HG03378 (cell line): ENCODE measurements around the gene SLC6A12.
"Not testable (repeated sequence)": the region's sequence is repeated elsewhere in the genome, so short reads cannot be mapped to it uniquely, and the experiment has no call there.

Experiments used
- ATAC-seq: cut with Tn5 transposase; IDR thresholded peaks from one replicate; pipeline ENCODE4 v1.9.1; 2021; ENCODE audit warnings: mild to moderate bottlenecking, moderate library complexity; ENCODE audit not compliant: unreplicated experiment

Gene SLC6A12

DNA sequence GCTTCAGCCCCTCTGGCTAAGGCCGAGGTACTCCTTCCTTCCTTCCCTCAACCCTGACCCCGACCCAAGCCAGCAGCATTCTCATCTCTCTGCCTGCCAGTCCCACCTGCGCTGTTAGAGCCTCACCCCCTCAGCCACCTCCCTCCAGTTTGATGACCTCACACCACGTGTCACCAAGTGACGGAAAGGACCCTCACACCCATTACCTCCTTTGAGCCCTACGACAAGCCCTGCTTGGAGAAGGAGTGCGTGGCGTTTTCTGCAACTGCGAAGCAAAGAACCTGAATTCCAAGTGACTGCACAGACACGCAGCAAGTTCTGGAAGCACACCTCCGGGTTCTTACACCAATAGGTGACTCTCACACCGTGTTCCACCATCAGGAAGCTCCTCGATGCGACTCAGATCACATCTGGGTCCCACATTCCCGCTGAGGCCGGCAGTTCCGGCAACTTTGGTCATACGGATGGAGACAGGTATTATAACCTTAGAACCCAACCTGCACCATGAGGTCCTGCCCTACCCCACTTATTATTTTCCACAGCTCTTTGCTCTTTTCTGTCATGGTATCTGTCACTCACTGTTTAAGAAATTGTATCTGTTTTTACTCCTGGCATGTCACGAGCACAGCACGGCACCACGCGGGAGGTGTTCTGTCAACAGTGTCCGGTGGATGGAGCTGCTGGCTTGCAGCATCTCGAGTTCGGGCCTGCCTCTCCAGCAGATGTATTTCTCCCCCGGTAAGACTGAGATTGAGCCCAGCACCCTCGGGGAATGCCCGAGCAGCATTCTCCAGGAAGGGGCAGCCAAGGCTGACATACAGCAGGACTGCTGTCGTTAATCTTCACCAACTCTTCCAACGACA is 5.0 kb upstream of the SLC6A12 start:
- ATAC-seq: no peak

DNA sequence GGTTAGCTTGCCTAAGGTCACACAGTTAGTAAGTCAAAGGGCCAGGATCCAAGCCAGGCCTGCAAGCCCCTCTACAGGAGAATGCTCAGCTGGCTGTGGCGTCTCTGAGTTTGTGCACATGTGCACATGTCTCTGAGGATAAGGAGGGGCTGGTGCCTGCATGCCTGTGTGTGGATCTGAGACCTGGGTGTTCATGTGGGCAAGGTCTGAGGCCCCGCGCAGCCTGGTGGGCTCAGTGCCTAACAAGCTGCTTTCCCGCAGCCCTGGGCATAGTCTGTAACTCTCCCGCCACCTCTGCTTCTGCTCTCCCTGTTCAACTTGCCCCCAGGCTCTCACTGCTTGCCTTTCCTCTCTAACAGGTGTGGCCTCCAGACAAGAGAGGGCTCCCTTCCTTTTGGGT is 4.3 kb upstream of the SLC6A12 start:
- ATAC-seq: no peak

DNA sequence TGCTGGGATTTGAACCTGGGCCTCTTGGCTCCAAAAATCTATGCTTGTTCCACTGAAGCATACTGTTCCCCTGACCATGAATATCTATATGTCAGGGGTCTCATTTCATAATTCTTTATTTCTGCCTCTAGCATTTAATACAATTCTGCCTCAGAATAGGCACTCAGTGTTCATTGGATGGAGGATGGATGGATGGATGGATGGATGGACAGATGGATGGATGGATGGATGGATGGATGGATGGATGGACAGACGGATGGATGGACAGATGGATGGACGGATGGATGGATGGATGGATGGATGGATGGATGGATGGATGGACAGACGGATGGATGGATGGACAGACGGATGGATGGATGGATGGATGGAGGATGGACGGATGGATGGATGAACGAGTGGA is 3.1 kb upstream of the SLC6A12 start:
- not testable (repeated sequence) for ATAC-seq

DNA sequence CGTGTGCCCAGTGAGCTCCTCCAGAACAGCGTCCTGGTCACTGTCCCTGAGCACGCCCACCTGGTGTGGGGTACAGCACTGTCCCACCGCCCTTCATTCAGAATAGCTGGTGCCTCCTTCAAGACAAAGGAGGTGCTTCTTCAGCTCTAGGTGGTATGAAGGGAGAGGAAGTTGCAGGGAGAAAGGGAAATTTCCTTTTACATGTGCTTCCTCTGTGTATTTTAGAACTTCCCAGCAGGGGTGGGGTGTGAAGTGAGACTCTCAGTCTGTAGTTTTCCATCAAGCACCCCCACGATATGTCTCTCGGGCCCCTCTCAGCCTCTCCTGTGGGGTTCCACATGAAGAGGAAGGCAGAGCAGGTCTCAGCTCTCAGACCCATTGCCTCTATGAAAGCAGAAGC is 1.2 kb upstream of the SLC6A12 start:
- ATAC-seq: no peak

DNA sequence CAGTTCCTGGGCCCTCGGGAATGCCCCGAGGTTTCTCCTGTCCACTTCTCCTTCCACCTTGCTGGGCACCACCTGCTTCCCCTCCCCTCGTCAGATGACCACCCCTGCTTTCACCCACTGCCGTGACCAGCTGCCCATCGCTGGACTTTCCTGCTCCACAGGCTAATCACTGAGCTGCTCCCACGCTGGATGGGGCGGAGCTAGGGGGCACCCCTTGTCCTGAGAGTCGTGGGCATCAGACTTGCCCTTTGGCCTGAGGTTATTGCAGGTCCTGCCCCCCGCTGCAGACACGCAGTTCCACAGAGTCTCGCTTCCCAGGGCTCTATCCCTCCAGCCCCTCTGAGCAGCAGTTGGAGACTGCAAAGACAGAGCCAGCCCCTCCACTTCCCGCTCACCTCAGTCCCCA is 427 bp downstream of the SLC6A12 start:
- ATAC-seq: no peak

DNA sequence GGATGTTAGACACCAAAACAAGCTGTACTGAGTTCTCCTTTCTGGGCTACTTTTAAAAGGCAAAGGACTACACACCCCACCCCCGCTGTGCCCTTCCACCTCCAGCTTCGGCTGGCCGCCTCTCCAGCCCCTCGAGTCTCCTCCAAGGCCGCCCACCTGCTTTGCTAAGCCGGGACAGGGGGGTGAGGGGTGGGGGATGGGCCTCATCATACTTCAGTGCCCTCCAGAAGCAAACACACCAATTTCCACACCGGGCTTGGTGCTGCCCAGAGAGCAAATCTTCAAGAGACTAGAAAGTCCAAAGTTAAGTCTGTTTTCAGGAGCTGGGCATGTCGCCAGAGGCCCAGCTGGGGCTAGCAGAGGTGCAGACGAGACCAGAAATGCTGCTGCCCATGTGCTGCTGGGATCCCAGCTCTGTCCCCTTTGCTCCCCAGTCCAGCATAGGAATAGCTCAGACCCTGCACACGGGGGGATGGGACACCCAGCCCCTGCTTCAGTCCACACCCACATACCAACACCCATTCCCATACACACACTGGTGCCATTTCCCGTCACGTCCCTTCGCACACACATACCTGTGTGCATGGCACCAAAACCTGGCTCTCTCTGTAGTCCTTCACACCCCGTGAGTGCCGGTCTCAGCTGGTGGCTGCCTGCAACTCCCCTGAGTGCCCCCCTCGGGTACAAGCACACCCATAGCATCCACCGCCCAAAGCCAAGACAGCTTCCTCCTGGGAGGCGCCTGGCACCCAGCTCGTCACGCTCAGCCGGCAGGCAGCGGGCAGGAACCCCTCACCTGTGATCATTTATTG is 1.0 kb downstream of the SLC6A12 start:
- ATAC-seq: no peak

DNA sequence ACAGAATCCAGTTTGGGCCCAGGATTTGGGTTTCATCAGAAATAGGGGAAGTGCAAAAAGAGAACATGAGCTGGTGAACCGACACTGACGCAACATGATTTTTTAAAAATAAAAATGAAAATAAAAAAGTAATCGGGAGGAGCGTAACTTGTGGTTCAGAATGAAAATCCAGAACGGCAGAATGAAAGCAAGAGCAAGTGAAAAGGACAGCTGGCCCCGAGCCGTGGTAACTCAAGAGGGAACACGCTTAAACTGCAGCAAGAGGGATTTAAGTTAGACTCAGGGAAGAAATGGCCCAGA is 1.6 kb downstream of the SLC6A12 start:
- no peak for ATAC-seq

DNA sequence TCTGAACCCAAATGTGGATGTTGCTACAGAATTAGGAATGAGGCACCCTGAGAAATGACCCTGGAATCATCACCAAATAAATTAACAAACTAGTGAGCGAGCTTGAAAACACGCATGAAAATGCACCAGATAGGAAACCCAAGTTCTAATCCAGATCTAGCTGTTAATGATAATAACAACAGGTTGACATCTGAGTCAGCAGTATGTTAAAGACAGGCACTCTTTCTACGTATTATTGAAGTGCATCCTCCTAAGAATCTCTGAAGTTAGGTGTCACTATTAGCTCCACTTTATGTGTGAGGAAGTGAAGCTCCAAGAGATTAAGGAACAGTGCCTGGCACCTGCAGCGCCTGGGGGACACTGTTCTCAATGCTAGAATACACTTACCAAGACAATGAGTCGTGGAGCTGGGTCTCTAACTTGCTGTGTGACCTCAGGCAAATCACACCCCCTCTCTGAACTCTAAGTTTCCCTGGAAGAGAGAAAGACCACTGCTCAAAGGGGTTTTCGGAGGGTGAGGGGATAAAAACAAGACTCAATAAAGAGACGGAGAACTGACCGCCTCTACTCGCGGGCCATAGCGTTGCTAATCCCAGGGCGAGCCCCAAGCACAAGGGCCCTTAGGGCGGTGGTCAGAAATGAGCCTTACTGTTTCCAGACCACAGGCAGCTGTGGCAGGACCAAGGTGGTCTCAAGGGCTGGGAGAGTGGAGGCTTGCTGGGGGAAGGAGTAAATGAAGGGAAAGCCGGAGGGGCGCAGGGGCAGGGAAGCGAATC is 2.1 kb downstream of the SLC6A12 start:
- no peak for ATAC-seq

DNA sequence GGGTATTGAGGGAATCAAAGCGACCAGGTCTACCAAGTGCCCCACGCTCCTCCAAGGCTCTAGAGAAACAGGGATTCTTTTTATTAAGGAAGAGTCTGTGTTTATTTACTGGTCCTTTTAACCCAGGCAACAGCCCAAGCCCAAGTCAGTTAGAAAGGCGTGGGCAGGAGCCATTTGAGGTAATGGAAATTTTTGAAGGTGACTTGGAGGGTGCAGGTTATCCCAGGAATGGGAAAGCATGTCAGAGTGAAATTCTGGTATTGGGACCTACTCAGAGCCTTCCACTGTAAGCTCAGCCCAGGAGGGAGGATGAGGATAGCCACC is 2.9 kb downstream of the SLC6A12 start:
- ATAC-seq: no peak

DNA sequence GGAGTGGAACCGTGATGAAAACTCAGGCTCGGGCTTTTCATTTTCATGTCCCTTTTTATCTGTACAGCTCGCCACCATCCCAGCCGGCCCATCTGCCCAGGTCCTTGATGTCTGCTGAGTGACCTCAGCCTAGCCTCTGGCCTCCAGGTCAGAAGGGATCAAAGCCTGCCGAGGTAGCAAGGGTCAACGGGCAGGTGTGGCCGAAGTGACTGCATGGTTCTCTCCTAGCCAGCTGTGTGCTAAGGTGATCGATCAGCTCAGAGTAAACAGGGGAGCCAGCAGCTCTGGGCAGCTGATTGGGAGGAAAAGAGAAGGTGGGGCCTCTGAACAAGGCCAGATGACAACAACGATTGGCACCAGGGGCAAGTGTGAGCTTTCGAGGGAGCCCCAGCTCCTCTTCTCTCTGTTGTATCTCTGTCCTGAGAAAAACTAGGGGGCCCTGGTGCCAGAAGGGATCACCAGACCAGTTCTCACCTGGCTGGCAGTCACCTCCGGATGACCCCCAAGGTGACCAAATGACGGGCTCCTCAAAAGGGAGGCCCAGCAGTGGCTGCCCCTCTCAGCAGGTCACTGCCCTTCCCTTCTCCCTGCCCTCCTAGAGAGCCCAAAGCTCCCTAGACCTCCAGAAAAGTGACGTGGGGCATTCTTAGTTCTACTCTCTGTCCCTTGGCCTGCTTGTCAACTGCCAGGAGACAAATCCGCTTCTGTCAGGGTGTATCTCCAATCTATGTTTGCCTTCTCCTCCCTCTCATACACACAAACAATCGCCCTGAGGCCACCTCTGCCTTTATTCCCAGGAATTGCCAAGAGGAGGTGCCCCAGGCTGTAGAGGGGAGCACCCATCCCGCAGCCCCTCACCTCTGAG is 3.4 kb downstream of the SLC6A12 start:
- ATAC-seq: no peak

DNA sequence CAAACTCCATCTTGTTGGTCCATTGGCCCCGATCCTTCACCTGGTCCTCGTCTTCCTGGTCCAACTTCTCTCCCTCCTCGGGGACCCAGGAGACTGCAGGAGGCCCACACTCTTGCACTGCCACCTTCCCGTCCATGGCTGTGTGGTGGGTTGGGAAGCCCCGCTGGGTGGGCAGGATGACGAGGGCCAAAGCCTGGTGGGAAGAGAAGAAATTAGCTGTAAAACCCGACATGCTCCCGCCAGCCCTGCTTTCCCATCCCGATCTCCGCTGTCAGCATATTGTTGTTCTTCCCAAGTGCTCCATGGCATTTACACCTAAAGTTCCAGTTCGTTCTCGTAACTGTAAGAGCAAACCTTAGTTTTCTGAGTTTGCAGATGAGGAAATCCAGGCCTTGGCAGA is 4.1 kb downstream of the SLC6A12 start:
- no peak for ATAC-seq

DNA sequence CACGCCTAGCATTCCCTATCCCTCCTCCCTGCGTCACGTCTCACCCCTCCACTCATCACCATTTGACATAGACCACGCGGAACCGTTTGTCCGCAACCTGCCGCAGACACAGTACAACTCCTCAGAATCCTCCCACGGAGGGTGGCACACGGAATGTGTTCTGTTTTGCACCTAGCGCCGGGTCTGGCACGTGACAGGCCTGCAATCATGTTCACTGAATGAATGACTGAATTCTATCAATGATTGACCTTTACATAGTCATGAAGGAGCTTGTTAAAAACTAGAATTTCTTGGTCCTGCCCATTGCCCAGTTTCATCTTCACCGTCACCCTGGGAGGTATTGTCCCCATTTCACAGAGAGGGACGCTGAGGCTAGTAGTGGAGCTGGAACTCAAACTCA is 4.7 kb downstream of the SLC6A12 start:
- no peak for ATAC-seq

DNA sequence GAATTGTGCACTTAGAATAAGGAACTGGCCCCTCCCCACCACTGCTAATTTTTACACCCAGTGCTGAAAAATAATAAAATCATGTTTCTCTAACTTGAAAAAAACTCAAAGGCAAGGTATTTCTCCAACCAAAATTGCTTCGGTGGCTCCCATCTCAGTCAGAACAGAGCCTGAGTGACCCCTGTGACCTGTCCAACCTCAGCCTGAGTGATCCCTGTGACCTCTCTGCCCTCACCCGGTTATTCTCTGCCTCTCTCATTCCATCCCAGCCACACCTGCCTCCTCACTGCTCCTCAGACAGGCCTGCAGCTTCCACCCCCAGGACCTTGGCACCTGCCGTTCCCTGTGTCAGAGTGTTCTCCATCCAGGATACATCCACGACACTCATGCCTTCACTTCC is 5.1 kb downstream of the SLC6A12 start:
- ATAC-seq: no peak

DNA sequence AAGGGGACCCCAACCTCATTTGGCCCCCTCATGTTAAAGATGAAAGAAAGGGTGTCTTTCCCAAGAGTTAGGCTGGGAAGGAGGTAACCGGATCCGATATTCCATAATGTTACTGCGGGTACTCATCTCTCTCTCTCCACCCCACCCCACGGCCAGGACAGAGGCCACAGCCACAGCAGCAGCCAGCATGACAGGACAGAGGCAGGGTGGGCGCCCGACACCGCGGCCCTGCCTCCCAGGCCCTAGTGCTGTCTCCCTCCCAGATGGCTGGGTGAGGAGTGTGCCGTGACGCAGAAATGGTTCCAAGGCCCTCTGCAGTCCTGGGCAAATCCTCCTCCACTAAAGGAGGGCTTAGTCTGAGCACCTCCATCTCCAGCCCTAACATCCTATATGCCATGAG is 6.2 kb downstream of the SLC6A12 start:
- no peak for ATAC-seq

DNA sequence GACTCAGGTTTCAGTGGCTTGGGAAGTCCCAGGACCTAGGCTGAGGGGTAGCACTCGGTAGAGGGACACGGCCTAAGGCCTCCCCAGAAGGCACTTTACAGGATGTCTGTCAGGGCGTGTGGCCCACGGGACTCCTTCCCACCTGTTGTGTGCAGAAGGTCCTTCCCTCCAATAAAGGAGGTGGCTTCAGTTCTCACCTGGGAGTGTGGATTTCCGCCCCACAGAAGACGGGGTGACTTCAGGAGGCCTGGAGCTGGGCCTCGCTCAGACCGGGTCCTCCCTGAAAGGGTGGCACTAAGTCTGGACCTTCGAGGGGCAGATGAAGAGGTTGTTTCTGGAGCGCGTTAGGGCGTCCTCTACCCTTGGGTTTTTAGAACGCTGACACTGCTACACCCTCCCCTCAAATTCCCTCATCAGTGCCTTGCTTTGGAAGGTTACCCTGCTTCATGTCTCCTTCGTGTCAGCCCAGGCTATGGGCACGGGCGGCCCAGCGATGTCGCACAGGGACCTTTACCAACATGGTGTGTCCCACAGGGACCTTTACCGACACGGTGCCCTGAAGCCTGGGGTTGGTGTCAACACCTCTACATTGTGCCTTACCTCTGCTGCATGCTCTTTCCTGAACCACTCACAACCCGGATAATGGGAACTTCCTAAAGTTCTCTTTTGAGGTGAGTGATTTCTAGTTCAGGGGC is 7.1 kb downstream of the SLC6A12 start:
- no peak for ATAC-seq

DNA sequence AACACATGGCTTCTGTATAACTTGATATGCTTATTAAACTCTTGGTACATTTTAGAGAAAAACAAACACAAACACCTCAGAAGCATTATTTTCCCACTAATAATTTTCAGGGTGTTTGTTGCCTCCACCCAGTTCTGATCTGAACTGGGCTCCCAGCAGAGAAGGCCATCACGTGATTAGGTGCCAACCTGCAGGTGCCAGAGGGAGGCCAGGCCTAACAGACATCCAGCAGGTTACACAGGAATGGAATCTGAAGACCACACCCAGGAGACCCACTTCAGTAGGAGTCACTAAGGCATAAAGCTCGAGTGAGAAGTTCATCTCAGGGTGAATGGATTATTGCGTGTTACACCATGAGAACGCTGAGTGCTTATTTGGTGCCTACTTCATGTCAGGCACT is 8.9 kb downstream of the SLC6A12 start:
- ATAC-seq: no peak

DNA sequence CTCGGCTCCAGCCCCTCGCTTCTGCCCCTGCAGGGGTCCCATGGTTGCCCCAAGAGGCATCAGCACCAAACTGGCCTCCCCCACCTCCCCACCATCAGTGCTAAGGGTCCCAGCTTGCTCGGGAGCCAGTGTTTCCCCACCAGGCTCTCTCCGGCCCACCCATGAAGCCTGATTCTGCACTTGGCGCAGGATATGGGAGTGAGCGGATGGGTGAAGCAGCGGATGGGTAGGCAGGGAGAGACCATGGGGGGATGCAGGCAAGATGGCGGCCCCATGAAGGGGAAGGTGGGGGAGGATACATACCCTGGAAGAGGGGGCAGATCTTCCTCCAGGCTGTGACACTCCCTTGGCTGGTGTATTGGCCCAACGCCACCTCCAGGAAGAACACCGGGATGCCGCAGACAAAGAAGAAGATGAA is 9.7 kb downstream of the SLC6A12 start:
- no peak for ATAC-seq

DNA sequence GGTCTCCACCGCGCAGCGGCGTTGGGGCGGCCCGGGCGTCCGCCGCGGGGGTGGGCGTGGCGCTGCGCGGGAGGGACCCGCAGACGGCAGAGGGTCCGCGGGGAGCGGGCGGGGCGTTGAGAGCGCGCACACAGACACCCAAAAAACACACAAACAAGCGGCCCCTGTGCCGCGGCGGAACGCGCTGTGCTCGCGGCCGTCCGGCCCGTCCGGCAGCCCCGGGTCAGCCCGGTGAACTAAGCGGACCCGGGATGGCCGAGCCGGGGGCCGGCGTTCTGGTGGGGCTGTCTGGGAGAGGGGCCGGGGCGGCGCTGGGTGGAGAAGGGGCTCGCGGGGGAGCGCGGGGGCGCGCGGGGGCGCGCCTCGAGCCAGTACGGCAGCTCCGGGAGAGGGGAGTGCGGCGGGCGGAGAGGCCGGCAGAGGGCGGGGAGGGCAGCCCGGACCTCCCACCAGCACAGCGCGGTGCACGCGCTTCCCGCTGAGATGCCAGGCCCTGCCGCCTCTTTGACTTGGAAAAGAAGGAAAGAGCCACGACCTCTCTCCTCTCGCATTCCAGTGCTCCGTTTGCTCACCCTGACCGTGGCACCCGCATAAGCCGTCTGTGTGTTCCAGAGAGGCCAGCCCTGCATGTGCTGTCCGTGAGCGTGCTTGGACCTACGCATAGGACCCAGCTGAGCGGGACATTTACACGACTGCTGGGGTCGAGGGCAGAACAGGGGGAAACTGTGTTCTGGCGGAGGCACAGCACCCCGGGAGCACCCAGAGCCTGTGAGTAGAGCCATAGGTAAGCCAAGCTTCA is 10.3 kb downstream of the SLC6A12 start:
- ATAC-seq: no peak

DNA sequence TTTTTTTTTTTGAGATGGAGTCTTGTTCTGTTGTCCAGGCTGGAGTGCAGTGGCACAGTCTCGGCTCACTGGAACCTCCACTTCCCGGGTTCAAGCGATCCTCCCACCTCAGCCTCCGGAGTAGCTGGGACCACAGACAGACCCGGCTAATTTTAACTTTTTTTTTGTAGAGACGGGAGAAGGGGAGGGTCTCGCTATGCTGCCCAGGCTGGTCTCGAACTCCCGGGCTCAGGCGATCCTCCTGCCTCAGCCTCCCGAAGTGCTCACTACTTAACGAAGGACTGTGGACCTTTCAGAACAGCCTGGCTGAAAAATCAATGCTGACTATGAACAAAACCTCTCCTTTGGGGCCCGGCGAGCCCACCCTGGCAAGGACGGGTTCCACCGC is 10.9 kb downstream of the SLC6A12 start:
- ATAC-seq: no peak
